ENCODE data around the gene ZNF584.
A peak's percentile ranks its signal among the peaks of the same experiment; 100 is the strongest.

ZNF584 gene

GRCh38 chr19:58381460-58382212 is 26.8 kb upstream of the ZNF584 start (continued):
- TF ChIP-seq, protein P1, sequence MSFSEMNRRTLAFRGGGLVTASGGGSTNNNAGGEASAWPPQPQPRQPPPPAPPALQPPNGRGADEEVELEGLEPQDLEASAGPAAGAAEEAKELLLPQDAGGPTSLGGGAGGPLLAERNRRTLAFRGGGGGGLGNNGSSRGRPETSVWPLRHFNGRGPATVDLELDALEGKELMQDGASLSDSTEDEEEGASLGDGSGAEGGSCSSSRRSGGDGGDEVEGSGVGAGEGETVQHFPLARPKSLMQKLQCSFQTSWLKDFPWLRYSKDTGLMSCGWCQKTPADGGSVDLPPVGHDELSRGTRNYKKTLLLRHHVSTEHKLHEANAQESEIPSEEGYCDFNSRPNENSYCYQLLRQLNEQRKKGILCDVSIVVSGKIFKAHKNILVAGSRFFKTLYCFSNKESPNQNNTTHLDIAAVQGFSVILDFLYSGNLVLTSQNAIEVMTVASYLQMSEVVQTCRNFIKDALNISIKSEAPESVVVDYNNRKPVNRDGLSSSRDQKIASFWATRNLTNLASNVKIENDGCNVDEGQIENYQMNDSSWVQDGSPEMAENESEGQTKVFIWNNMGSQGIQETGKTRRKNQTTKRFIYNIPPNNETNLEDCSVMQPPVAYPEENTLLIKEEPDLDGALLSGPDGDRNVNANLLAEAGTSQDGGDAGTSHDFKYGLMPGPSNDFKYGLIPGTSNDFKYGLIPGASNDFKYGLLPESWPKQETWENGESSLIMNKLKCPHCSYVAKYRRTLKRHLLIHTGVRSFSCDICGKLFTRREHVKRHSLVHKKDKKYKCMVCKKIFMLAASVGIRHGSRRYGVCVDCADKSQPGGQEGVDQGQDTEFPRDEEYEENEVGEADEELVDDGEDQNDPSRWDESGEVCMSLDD (tag by site-specific recombination; IDR thresholded peaks at IDR 0.05): 0 out of 2 replicates have a peak, but pooled peaks have one; percentile 41
- TF ChIP-seq ZNF292 (tag by site-specific recombination; IDR thresholded peaks at IDR 0.05; ENCODE audit: borderline replicate concordance, low read depth) (no peak), ZNF335 (tag by site-specific recombination; conservative IDR thresholded peaks at IDR 0.05) (peak; percentile 27; the same call in 1 of the 2 replicates), ZNF24 (tag by site-specific recombination; IDR thresholded peaks at IDR 0.05) (no peak), ZNF843 (tag by site-specific recombination; IDR thresholded peaks at IDR 0.05) (0 out of 2 replicates have a peak, but pooled peaks have one; percentile 15), RBAK (tag by site-specific recombination; IDR thresholded peaks at IDR 0.05) (no peak), ZNF138 (tag by site-specific recombination; IDR thresholded peaks at IDR 0.05; ENCODE audit: borderline replicate concordance) (no peak), INSM2 (tag by site-specific recombination; IDR thresholded peaks at IDR 0.05) (no peak), ZNF664 (tag by site-specific recombination; IDR thresholded peaks at IDR 0.05) (no peak), ZNF433 (tag by site-specific recombination; IDR thresholded peaks at IDR 0.05; ENCODE audit: low read depth) (no peak), ZNF768 (tag by site-specific recombination; IDR thresholded peaks at IDR 0.05) (peak; percentile 26; the same call in 1 of the 2 replicates), ZNF785 (tag by site-specific recombination; IDR thresholded peaks at IDR 0.05) (peak; percentile 39; the same call in 1 of the 2 replicates), HIC1 (tag by site-specific recombination; IDR thresholded peaks at IDR 0.05) (no peak), ZNF621 (tag by site-specific recombination; IDR thresholded peaks at IDR 0.05) (no peak), ZNF341 (tag by site-specific recombination; IDR thresholded peaks at IDR 0.05; ENCODE audit: low read depth) (no peak), KLF1 (tag by site-specific recombination; IDR thresholded peaks at IDR 0.05) (no peak), ZNF423 (tag by site-specific recombination; IDR thresholded peaks at IDR 0.05) (0 out of 2 replicates have a peak, but pooled peaks have one; percentile 35), ZBTB20 (tag by site-specific recombination; IDR thresholded peaks at IDR 0.05) (no peak)
- TF ChIP-seq, protein P2, sequence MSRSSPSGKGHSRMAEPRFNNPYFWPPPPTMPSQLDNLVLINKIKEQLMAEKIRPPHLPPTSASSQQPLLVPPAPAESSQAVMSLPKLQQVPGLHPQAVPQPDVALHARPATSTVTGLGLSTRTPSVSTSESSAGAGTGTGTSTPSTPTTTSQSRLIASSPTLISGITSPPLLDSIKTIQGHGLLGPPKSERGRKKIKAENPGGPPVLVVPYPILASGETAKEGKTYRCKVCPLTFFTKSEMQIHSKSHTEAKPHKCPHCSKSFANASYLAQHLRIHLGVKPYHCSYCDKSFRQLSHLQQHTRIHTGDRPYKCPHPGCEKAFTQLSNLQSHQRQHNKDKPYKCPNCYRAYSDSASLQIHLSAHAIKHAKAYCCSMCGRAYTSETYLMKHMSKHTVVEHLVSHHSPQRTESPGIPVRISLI (tag by site-specific recombination; IDR thresholded peaks at IDR 0.05): no peak
- TF ChIP-seq, protein P3, sequence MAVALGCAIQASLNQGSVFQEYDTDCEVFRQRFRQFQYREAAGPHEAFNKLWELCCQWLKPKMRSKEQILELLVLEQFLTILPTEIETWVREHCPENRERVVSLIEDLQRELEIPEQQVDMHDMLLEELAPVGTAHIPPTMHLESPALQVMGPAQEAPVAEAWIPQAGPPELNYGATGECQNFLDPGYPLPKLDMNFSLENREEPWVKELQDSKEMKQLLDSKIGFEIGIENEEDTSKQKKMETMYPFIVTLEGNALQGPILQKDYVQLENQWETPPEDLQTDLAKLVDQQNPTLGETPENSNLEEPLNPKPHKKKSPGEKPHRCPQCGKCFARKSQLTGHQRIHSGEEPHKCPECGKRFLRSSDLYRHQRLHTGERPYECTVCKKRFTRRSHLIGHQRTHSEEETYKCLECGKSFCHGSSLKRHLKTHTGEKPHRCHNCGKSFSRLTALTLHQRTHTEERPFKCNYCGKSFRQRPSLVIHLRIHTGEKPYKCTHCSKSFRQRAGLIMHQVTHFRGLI (tag by site-specific recombination; IDR thresholded peaks at IDR 0.05): no peak
- TF ChIP-seq, protein P4, sequence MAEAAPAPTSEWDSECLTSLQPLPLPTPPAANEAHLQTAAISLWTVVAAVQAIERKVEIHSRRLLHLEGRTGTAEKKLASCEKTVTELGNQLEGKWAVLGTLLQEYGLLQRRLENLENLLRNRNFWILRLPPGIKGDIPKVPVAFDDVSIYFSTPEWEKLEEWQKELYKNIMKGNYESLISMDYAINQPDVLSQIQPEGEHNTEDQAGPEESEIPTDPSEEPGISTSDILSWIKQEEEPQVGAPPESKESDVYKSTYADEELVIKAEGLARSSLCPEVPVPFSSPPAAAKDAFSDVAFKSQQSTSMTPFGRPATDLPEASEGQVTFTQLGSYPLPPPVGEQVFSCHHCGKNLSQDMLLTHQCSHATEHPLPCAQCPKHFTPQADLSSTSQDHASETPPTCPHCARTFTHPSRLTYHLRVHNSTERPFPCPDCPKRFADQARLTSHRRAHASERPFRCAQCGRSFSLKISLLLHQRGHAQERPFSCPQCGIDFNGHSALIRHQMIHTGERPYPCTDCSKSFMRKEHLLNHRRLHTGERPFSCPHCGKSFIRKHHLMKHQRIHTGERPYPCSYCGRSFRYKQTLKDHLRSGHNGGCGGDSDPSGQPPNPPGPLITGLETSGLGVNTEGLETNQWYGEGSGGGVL (tag by site-specific recombination; IDR thresholded peaks at IDR 0.05): peak; percentile 75
- TF ChIP-seq, protein P5, sequence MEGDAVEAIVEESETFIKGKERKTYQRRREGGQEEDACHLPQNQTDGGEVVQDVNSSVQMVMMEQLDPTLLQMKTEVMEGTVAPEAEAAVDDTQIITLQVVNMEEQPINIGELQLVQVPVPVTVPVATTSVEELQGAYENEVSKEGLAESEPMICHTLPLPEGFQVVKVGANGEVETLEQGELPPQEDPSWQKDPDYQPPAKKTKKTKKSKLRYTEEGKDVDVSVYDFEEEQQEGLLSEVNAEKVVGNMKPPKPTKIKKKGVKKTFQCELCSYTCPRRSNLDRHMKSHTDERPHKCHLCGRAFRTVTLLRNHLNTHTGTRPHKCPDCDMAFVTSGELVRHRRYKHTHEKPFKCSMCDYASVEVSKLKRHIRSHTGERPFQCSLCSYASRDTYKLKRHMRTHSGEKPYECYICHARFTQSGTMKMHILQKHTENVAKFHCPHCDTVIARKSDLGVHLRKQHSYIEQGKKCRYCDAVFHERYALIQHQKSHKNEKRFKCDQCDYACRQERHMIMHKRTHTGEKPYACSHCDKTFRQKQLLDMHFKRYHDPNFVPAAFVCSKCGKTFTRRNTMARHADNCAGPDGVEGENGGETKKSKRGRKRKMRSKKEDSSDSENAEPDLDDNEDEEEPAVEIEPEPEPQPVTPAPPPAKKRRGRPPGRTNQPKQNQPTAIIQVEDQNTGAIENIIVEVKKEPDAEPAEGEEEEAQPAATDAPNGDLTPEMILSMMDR (tag by site-specific recombination; IDR thresholded peaks at IDR 0.05): 0 out of 2 replicates have a peak, but pooled peaks have one; percentile 24
- TF ChIP-seq, protein P6, sequence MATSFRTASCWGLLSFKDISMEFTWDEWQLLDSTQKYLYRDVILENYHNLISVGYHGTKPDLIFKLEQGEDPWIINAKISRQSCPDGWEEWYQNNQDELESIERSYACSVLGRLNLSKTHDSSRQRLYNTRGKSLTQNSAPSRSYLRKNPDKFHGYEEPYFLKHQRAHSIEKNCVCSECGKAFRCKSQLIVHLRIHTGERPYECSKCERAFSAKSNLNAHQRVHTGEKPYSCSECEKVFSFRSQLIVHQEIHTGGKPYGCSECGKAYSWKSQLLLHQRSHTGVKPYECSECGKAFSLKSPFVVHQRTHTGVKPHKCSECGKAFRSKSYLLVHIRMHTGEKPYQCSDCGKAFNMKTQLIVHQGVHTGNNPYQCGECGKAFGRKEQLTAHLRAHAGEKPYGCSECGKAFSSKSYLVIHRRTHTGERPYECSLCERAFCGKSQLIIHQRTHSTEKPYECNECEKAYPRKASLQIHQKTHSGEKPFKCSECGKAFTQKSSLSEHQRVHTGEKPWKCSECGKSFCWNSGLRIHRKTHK (tag by site-specific recombination; IDR thresholded peaks at IDR 0.05): no peak
